ENCODE results near the gene SLC25A39. TPM values are rescaled to one million over a fixed set of nuclear protein-coding genes. Genes with fewer than 3 reads are reported as not detected.
"Not testable (repeated sequence)": the region's sequence is repeated elsewhere in the genome, so short reads cannot be mapped to it uniquely, and the experiment has no call there.

The SLC25A39 gene, protein sequence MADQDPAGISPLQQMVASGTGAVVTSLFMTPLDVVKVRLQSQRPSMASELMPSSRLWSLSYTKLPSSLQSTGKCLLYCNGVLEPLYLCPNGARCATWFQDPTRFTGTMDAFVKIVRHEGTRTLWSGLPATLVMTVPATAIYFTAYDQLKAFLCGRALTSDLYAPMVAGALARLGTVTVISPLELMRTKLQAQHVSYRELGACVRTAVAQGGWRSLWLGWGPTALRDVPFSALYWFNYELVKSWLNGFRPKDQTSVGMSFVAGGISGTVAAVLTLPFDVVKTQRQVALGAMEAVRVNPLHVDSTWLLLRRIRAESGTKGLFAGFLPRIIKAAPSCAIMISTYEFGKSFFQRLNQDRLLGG
- 100 to 1,000 TPM; 116 to 132 TPM for total RNA-seq

DNA sequence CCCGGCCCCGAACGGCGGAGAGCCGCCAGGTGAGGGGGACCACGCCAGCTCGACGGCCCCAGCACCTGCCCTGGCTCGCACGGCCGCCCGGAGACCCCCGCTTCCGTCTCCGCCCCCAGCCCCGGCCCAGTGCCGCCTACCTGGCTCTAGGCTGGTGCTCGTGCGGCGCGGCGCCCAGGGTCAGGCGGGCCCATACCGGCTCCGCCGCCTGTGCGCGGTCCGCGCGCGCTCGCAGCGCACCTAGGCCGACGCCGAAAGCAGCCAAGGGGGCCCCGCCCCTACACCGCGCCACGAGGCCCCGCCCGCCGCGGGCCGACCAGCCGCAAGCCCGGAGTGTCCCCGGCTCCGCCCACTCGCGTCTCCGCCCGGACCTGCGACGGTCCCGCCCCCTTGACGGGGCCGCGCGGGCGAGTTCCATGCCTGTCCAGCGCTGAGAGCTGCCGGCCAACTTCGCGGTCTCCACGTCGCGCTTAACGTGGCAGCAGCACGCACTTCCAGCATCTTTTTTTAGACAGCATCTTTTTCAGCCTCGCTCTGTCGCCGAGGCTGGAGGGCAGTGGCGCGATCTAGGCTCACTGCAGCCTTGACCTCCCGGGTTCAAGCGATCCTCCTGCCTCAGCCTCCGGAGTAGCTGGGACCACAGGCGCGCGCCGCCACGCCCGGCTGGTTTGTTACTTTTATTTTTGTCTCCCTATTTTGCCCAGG lies at the start of gene SLC25A39:
Gene SLC25A39, minus strand, starts transcription at position 253 of the 705 bp plus-strand sequence. CDS start 1,261 bp downstream, outside the sequence.
- Histone ChIP-seq H3K36me3 (peaks cover 8 to 17% of the 10 kb centered on the region in 2 donors), H3K27ac (peak within 1 kb of the TSS; percentile 92 to 93), H3K27me3 (replicated peaks; ENCODE audit: insufficient read depth) (no peaks in the 10 kb centered on the region), H3K4me3 (peak within 1 kb of the TSS; percentile 98 to 99), H3K9me3 (no peaks in the 10 kb centered on the region), H3K4me1 (replicated peaks) (peaks cover 6% of the 10 kb centered on the region)
- WGBS, result under 1% methylated on average over 73 of the region's 85 CpGs
- intact Hi-C loops (cut with DNase I), result loop anchor here (2.0 kb wide), 1 partner anchor 20 kb away; the partner anchor contains the start of gene GRN
- TF ChIP-seq, protein P1, sequence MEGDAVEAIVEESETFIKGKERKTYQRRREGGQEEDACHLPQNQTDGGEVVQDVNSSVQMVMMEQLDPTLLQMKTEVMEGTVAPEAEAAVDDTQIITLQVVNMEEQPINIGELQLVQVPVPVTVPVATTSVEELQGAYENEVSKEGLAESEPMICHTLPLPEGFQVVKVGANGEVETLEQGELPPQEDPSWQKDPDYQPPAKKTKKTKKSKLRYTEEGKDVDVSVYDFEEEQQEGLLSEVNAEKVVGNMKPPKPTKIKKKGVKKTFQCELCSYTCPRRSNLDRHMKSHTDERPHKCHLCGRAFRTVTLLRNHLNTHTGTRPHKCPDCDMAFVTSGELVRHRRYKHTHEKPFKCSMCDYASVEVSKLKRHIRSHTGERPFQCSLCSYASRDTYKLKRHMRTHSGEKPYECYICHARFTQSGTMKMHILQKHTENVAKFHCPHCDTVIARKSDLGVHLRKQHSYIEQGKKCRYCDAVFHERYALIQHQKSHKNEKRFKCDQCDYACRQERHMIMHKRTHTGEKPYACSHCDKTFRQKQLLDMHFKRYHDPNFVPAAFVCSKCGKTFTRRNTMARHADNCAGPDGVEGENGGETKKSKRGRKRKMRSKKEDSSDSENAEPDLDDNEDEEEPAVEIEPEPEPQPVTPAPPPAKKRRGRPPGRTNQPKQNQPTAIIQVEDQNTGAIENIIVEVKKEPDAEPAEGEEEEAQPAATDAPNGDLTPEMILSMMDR (IDR thresholded peaks at IDR 0.05), result peak in 2 of 4 experiments; percentile 32 to 40
- TF ChIP-seq POLR2A (IDR thresholded peaks at IDR 0.05) (peak; percentile 62), POLR2AphosphoS5 (IDR thresholded peaks at IDR 0.05) (peak; percentile 69)
- DNase-seq (ENCODE audit: low spot score), result peak; percentile 92

DNA sequence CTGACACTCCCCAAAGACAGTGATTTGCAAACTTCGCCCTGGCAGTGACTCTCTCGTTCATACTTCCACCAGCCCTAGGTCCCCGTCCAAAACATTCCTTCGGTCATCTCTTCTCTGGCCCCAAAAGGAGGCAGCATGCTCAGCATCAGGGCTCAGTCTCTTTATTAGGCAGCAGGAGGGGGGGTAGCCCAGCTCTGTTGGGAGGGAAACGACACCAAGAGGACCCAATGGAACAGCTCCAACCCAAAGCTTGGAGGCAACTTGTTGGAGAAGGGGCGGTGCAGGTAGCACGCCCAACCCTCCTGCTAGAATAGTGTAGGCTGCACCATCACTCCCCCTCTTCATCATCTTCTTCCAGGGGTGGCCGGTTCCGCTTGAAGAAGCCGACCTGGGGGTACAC lies 47.4 kb upstream of the SLC25A39 start:
- TF ChIP-seq, protein P1 (IDR thresholded peaks at IDR 0.05), result no peak
- no peak for TF ChIP-seq POLR2A (IDR thresholded peaks at IDR 0.05)
- TF ChIP-seq POLR2AphosphoS5 (IDR thresholded peaks at IDR 0.05), result no peak
- Histone ChIP-seq H3K27me3 (replicated peaks; ENCODE audit: insufficient read depth) (no peaks in the 10 kb centered on the region), H3K4me3 (no peak overlapping the region), H3K36me3 (no peaks in the 10 kb centered on the region), H3K4me1 (replicated peaks) (no peaks in the 10 kb centered on the region), H3K27ac (no peak overlapping the region), H3K9me3 (no peaks in the 10 kb centered on the region)
- 75% methylated on average over 10 of the region's 10 CpGs for WGBS
- intact Hi-C loops (cut with DNase I), result no loop called here
- no peak for DNase-seq (ENCODE audit: low spot score)

DNA sequence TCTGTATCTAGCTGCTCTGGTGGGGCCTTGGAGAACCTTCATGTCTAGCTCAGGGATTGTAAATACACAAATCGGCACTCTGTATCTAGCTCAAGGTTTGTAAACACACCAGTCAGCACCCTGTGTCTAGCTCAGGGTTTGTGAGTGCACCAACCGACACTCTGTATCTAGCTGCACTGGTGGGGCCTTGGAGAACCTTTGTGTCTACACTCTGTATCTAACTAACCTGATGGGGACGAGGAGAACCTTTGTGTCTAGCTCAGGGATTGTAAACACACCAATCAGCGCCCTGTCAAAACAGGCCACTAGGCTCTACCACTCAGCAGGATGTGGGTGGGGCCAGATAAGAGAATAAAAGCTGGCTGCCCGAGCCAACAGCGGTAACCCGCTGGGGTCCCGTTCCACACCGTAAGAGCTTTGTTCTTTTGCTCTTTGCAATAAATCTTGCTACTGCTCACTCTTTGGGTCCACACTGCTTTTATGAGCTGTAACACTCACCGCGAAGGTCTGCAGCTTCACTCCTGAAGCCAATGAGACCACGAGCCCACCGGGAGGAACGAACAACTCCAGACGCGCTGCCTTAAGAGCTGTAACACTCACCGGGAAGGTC lies 44.9 kb upstream of the SLC25A39 start:
- intact Hi-C loops (cut with DNase I); H3K36me3 ChIP-seq; H3K27me3 ChIP-seq (replicated peaks; ENCODE audit: insufficient read depth); H3K4me1 ChIP-seq (replicated peaks); H3K4me3 ChIP-seq; H3K27ac ChIP-seq; DNase-seq (ENCODE audit: low spot score); H3K9me3 ChIP-seq: not testable (repeated sequence)
- WGBS, result 45% methylated on average over 17 of the region's 17 CpGs

DNA sequence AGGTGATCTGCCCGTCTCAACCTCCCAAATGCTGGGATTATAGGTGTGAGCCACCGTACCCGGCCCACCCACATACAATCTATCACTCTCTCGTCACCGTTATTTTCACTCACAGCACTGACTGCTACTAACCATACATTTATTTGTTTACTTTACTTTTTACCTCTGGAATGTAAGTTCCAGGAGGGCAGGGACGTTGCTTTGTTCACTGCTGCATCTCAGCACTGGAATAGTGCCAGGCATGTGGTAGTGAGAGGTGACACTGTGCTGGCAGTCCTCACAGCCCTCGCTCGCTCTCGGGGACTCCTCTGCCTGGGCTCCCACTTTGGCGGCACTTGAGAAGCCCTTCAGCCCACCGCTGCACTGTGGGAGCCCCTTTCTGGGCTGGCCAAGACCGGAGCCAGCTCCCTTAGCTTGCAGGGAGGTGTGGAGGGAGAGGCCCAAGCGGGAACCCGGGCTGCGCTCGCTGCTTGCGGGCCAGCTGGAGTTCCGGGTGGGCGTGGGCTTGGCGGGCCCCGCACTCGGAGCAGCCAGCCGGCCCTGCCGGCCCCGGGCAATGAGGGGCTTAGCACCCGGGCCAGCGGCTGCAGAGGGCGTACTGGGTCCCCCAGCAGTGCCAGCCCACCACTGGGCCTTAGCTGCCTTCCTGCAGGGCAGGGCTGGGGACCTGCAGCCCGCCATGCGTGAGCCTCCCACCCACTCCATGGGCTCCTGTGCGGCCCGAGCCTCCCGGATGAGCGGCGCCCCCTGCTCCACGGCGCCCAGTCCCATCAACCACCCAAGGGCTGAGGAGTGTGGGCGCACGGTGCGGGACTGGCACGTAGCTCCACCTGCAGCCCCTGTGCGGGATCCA lies 44.0 kb upstream of the SLC25A39 start:
- H3K27me3 ChIP-seq (replicated peaks; ENCODE audit: insufficient read depth); H3K9me3 ChIP-seq; H3K4me1 ChIP-seq (replicated peaks); intact Hi-C loops (cut with DNase I); DNase-seq (ENCODE audit: low spot score); H3K27ac ChIP-seq; H3K4me3 ChIP-seq; H3K36me3 ChIP-seq: not testable (repeated sequence)
- WGBS, result 87% methylated on average over 29 of the region's 42 CpGs

DNA sequence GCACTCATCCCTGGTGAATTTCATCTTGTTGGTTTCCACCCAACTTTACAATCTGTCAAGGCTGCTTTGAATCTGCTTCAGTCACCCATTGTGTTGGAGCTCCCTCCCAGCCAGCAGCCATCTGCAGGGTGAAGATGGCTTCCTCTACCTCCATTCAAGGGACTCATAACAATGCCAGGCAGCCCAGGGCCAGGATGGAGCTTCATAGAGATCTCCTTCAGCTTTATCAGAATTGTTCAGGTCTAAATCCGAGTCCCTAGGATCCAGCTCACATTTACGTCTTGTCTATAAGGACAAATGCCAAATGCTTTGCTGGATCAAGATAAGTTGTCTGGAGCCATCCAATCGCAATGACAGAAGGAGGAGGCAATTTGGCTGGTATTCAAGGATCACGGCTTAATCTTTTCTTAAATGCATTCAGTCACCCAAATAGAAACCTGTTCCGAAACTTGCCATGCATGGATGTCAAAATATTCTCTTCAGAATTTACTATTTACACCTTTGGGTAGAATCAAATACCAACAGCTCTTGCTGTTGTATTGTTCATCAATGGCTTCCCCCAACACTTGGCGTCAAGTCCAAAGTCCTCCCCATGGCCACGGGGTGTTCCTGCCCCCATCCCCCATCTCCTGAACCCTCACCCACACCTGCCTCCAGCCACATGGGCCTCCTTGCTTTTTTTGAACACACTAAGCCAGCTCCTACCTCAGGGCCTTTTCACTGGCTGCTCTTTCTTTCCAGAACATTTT lies 42.8 kb upstream of the SLC25A39 start:
- no peaks in the 10 kb centered on the region for H3K9me3 ChIP-seq
- TF ChIP-seq, protein P1 (IDR thresholded peaks at IDR 0.05), result no peak
- no peak for TF ChIP-seq POLR2A (IDR thresholded peaks at IDR 0.05)
- TF ChIP-seq POLR2AphosphoS5 (IDR thresholded peaks at IDR 0.05), result no peak
- intact Hi-C loops (cut with DNase I), result no loop called here
- H3K27me3 ChIP-seq (replicated peaks; ENCODE audit: insufficient read depth), result no peaks in the 10 kb centered on the region
- H3K36me3 ChIP-seq, result no peaks in the 10 kb centered on the region
- no peak overlapping the region for H3K4me3 ChIP-seq
- no peak overlapping the region for H3K27ac ChIP-seq
- H3K4me1 ChIP-seq (replicated peaks), result no peaks in the 10 kb centered on the region
- 31% methylated on average over 7 of the region's 7 CpGs for WGBS
- DNase-seq (ENCODE audit: low spot score), result no peak

DNA sequence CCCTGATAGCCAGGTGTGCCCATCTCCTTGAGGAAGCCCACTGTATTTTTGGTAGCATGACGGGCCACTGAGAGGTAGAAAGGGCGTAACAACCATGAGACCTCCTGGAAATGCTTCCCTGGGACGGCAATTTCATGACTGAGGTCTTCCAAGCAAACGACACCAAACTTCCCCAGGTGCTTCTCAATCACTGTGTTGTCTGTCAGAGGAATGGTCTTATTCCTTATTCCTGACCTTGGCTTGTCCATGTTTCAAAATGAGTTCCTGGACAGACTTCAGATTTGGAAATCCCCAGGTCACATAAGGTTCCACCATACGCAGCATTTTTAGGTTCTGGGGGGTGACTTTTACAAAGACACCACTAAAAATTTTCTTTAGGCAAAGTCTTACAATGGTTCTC lies 40.4 kb upstream of the SLC25A39 start:
- H3K4me1 ChIP-seq (replicated peaks); H3K4me3 ChIP-seq; H3K9me3 ChIP-seq; H3K36me3 ChIP-seq; DNase-seq (ENCODE audit: low spot score); H3K27me3 ChIP-seq (replicated peaks; ENCODE audit: insufficient read depth); intact Hi-C loops (cut with DNase I); H3K27ac ChIP-seq: not testable (repeated sequence)
- 91% methylated on average over 5 of the region's 5 CpGs for WGBS
